Urinary bladder (tissue), 4 donors: ENCODE measurements around the gene MED27. TPM values are rescaled to one million over a fixed set of nuclear protein-coding genes. Genes with fewer than 3 reads are reported as not detected.

Experiments
- DNase-seq: peaks from one replicate; pipeline ENCODE4 v3.0.0-alpha.2; 2015; ENCODE audit errors: extremely low spot score
- H3K27ac ChIP-seq: one replicate; pipeline ENCODE4 v1.5.1; 2013; ENCODE audit warnings: low read depth, mild to moderate bottlenecking, moderate library complexity
- H3K36me3 ChIP-seq: one replicate; pipeline ENCODE4 v1.6.1; 2013; ENCODE audit warnings: mild to moderate bottlenecking, moderate library complexity; ENCODE audit not compliant: insufficient read depth
- H3K4me1 ChIP-seq: one replicate; pipeline ENCODE4 v1.6.1; 2013; ENCODE audit warnings: mild to moderate bottlenecking, moderate library complexity; ENCODE audit not compliant: insufficient read depth
- H3K4me3 ChIP-seq: one replicate; pipeline ENCODE4 v1.5.1; 2013; ENCODE audit warnings: low read depth, low read length
- WGBS: extraction: QIAGEN DNeasy Blood & Tissue Kit; methylation state at CpG from one replicate; pipeline ENCODE4 v1.1.7; 2013; 5-methylcytosine and 5-hydroxymethylcytosine counted together
- polyA plus RNA-seq: library from polyadenylated mRNA; stranded (reverse); fragments of 200-250 nt; gene quantifications from one replicate; pipeline ENCODE4 v1.2.3, GENCODE V29; 2013
- total RNA-seq: library from RNA; depleted of rRNA; stranded (reverse); fragments of >200 nt; gene quantifications from one replicate; pipeline ENCODE4 v1.2.3, GENCODE V29; 2014
- donor health status: healthy with polysubstance abuse.
- donor health status: healthy.

The MED27 gene
- total and polyA plus RNA-seq, 2 donors: 7.7 to 26.6 TPM

DNA sequence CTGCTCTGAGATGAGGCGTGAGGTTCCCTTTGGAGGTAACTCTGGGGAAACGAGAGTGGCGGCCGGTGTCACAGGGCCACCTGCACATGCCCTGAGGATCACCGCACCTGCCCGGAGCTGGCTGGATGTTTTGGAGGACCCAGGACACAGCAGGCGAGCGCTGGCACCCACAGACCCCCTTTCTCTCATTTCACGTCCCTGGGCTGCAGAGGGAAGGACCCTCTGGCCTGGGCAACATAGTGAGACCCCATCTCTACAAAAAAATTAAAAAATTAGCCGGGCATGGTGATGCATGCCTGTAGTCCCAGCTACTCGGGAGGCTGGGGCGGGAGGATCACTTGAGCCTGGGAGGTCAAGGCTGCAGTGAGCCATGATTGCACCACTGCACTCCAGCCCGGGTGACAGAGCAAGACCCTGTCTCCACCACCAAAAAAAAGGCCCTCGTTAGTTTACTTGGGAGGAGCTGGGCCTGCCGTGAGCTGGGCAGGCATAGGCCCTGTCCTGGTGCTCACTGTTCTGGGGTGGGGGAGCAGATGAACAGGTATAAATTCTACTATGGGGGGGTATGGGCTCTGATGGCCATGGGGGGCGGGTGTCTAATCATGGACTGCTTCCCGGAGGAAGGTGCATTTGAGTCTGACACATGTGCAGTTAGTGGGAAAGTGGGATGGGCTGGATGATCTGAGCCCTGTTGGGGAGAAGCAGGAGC lies 242.9 kb downstream of the MED27 start:
- Histone ChIP-seq H3K4me3 (no peak overlapping the region), H3K4me1 (no peaks in the 10 kb centered on the region), H3K27ac (no peak overlapping the region), H3K36me3 (no peaks in the 10 kb centered on the region)
- 94% methylated on average over 17 of the region's 17 CpGs for WGBS
- DNase-seq: no peak

GRCh38 chr9:131836021-131836420 lies 243.6 kb downstream of the MED27 start:
- H3K4me1 ChIP-seq: no peaks in the 10 kb centered on the region
- no peaks in the 10 kb centered on the region for H3K36me3 ChIP-seq
- DNase-seq: no peak
- no peak overlapping the region for H3K27ac ChIP-seq
- no peak overlapping the region for H3K4me3 ChIP-seq
- WGBS: 91% methylated on average over 18 of the region's 18 CpGs

DNA sequence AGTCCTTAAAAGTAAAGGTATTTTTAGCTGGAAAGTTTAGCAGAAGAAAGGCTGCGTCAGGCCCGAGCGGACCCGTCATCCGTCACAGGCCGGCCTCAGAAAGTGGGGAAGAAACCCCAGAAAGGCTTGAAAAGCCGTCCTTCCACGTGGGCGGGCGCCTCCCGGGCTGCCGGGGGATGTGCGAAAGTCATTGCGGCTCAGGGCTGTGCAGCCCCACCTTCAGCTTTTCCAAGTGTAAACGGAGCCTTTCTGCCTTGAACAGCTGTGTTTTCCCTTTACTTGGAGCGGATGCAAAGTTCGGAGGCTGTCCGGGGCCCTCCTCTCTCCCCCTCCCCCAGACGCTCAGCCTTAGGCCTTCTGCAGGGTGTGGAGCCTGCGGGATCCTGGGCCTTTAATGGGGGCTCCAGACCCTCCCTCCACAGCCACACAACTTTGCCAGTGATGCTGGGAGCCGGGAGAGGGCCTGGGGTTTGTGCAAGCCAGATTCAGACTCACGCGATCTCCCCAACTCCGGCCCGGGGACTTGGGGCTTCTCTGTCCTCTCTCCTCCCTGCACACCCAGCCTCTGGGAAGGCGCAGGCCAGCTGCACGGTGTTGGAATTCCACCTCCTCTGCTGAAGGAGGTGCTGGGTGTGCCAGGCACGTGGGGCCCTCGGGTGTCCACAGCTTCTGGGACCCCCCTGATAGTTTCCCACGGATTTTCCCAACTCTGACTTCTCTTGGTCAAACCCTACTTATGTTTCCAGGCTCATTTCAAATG lies 244.3 kb downstream of the MED27 start:
- WGBS: 27% methylated on average over 30 of the region's 30 CpGs
- H3K4me3 ChIP-seq: no peak overlapping the region

DNA sequence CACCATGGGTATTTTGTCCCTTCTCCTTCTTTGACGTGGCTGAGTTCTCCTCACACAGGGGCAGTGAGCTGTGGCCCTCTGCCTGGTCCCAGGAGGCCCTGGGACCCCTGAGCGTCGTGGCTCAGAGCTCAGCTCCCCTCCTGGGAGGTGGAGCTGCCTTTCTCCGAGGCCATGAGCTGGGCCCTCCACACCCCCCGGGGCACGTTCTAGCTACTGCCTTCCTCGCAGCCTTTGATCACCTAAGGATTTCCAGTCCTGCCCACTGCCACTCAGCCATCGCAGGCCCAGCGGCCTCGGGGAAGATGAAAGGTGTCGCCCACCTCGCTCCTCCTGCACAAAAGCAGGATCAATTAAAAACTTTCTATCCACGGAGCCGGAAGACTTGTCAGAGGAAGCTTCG lies 244.9 kb downstream of the MED27 start:
- Histone ChIP-seq H3K36me3 (no peaks in the 10 kb centered on the region), H3K4me1 (no peaks in the 10 kb centered on the region), H3K27ac (no peak overlapping the region), H3K4me3 (no peak overlapping the region)
- 40% methylated on average over 15 of the region's 15 CpGs for WGBS
- no peak for DNase-seq

More for the DNA sequence above, 244.3 kb downstream of the MED27 start:
- peak; percentile 23 for DNase-seq
- Histone ChIP-seq H3K27ac (no peak overlapping the region), H3K4me1 (no peaks in the 10 kb centered on the region), H3K36me3 (no peaks in the 10 kb centered on the region)

DNA sequence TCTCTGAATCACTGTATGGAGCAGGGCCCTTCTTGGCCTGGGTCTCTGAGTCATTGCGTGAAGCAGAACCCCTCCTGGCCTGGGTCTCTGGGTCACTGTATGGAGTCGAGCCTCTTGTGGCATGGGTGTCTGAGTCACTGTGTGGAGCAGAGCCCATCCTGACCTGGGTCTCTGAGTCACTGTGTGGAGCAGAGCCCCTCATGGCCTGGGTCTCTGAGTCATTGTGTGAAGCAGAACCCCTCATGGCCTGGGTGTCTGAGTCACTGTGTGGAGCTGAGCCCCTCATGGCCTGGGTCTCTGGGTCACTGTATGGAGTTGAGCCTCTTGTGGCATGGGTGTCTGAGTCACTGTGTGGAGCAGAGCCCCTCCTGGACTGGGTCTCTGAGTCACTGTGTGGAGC lies 245.8 kb downstream of the MED27 start:
- WGBS: 94% methylated on average over 2 of the region's 2 CpGs
- Histone ChIP-seq H3K27ac (no peak overlapping the region), H3K4me3 (no peak overlapping the region), H3K36me3 (no peaks in the 10 kb centered on the region), H3K4me1 (no peaks in the 10 kb centered on the region)
- DNase-seq: no peak

GRCh38 chr9:131833083-131833482 lies 246.6 kb downstream of the MED27 start:
- 60% methylated on average over 4 of the region's 4 CpGs for WGBS
- H3K4me1 ChIP-seq: no peaks in the 10 kb centered on the region
- no peak overlapping the region for H3K27ac ChIP-seq
- H3K36me3 ChIP-seq: no peaks in the 10 kb centered on the region
- DNase-seq: no peak
- H3K4me3 ChIP-seq: no peak overlapping the region

GRCh38 chr9:131831380-131832165 lies 248.1 kb downstream of the MED27 start:
- Histone ChIP-seq H3K36me3 (no peaks in the 10 kb centered on the region), H3K27ac (no peak overlapping the region), H3K4me1 (no peaks in the 10 kb centered on the region), H3K4me3 (no peak overlapping the region)
- DNase-seq: no peak
- WGBS: 88% methylated on average over 24 of the region's 24 CpGs

DNA sequence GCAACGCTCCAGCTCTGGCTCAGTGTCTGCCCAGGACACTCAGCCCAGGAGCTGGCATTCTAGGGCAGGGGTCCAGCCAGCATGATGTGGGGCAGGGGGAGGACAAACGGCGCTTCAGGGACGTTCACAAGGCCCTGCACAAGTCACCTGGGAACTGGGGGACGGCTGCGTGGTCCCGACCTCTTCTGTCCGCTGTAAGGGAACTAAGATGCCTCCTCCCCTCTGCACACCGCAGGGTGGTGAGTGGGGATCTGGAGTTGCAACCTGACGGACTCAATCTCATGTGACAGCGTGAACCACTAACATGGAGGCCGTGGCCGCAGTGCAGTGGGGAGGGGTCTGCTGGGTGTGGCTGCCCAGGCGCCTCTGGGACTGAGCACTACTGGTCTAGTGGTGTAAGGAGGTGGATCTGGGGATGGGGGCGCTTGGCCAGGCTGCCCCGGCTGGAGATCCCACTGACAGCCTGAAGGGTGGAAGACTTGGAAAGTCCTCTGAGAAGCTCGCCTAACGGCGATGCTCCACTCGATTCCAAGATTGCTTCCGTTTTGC lies 251.8 kb downstream of the MED27 start:
- no peak for DNase-seq
- H3K27ac ChIP-seq: no peak overlapping the region
- WGBS: 75% methylated on average over 21 of the region's 21 CpGs
- no peak overlapping the region for H3K4me3 ChIP-seq
- H3K4me1 ChIP-seq: no peaks in the 10 kb centered on the region
- H3K36me3 ChIP-seq: no peaks in the 10 kb centered on the region

GRCh38 chr9:131826966-131827525 lies 252.6 kb downstream of the MED27 start:
- H3K4me1 ChIP-seq: no peaks in the 10 kb centered on the region
- H3K4me3 ChIP-seq: no peak overlapping the region
- no peak for DNase-seq
- H3K36me3 ChIP-seq: no peaks in the 10 kb centered on the region
- H3K27ac ChIP-seq: no peak overlapping the region
- 70% methylated on average over 9 of the region's 9 CpGs for WGBS

DNA sequence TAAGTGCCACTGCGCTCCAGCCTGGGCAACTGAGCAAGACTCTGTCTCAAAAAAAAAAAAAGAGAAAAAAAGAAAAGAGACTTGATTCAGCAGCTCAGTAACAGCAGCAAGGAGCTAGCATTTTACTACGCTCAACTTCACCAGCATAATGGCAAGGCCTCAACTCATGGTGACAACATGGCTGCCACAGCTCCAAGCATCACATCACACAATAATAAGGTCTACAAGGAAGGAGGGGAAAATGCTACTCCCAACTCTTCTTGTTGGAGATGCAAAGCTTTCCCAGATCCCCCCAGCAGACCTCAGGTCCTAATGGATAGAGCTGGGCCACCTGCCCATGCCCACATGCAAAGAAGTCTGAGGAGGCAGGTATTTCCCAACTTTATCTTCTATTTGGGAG lies 253.6 kb downstream of the MED27 start:
- H3K27ac ChIP-seq: no peak overlapping the region
- no peaks in the 10 kb centered on the region for H3K4me1 ChIP-seq
- H3K4me3 ChIP-seq: no peak overlapping the region
- H3K36me3 ChIP-seq: no peaks in the 10 kb centered on the region
- DNase-seq: no peak
- WGBS: over 99% methylated on average over 2 of the region's 2 CpGs

- no peak for DNase-seq
- WGBS: 86% methylated on average over 15 of the region's 15 CpGs
- no peak overlapping the region for H3K27ac ChIP-seq
- no peaks in the 10 kb centered on the region for H3K36me3 ChIP-seq
- H3K4me3 ChIP-seq: no peak overlapping the region
- no peaks in the 10 kb centered on the region for H3K4me1 ChIP-seq
These were observed 254.6 kb downstream of the MED27 start for GRCh38 chr9:131824953-131825495.

DNA sequence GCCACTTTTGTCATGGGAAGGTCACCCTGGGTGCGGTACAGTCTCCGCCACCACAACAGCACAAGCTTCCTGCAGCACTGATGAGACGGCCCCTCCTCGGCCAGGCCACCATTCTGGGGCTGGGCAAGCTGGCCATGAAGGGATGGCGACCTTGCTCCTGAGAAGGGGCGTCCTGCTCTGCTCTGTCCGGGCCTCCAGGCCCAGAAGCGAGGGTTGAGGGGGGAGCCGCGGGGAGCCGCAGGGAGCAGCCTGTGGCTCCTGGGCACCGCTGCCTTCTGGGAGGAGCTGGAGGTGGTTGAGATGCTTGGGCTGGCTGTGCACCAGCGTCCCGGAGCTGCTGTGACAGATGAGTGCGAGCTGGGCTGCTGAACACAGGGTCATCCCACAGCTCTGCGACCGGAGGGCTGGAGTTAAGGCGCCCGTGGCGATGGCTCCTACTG lies 255.5 kb downstream of the MED27 start:
- no peak overlapping the region for H3K4me3 ChIP-seq
- 63% methylated on average over 20 of the region's 20 CpGs for WGBS
- H3K27ac ChIP-seq: no peak overlapping the region
- DNase-seq: no peak
- no peaks in the 10 kb centered on the region for H3K36me3 ChIP-seq
- H3K4me1 ChIP-seq: no peaks in the 10 kb centered on the region

DNA sequence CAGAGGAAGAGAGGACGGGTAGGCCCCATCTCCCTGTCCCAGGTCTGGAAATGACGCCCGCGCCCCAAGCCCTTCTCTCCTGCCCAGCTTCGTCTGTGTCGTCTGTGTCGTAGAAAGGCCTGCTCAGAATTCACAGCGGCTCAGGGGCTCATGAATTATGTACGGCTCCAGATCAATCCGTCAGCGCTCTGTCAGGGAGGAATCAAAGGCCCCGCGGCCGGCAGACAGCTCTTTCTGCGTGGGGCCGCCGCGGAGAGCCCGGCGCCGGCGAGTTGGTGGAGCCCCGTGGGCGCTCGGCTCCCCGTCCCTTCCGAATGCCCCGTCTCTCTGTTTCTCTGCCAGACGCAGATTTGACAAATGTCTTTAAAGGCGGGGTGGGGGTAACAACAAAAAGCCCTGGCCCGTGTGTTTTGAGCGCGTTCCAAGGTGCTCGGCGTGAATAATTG lies 255.9 kb downstream of the MED27 start:
- no peaks in the 10 kb centered on the region for H3K36me3 ChIP-seq
- WGBS: 57% methylated on average over 35 of the region's 35 CpGs
- no peak overlapping the region for H3K27ac ChIP-seq
- no peaks in the 10 kb centered on the region for H3K4me1 ChIP-seq
- no peak overlapping the region for H3K4me3 ChIP-seq
- DNase-seq: no peak
